A549 (cell line): Measurements from ENCODE around the gene PTPRE. TPM values are rescaled to one million over a fixed set of nuclear protein-coding genes. Genes with fewer than 3 reads are reported as not detected.

Source experiments
- ATAC-seq, 2 experiments: fragments of 200-7000 bp in 1 of 2; fragments of >200 bp in 1 of 2; cut with Nextera tagmentation in 1 of 2; cut with Tn5 transposase in 1 of 2; 3 replicates each; pipeline versions ENCODE4 v1.8.0 to v1.9.1; 2018 to 2020; ENCODE audit warnings: mild to moderate bottlenecking in 1 of 2, moderate library complexity in 1 of 2
- CTCF ChIA-PET: fragments of 300-600 bp; sonication (Branson Sonifier 250); formaldehyde crosslinking; extraction: SDS; loops from one replicate; lab custom pipeline; 2021; ENCODE audit warnings: antibody characterized with exemption, inconsistent platforms; lab: Yijun Ruan, JAX
- POLR2A ChIA-PET: fragments of 350-600 bp; formaldehyde crosslinking; extraction: SDS; loops from one replicate; lab custom pipeline; 2021; ENCODE audit warnings: antibody characterized with exemption, inconsistent platforms; lab: Yijun Ruan, JAX
- DNase-seq, 2 experiments: peaks; one replicate each; pipeline versions ENCODE4 v3.0.0 to v3.0.0-alpha.2; 2011 to 2016; ENCODE audit warnings: low read depth in 1 of 2, low spot score in 1 of 2
- FAIRE-seq: peaks from 2 replicates; lab custom pipeline; 2011; peaks lifted over from hg19 to GRCh38; lab: Jason Lieb, UNC
- H3K27ac ChIP-seq, 2 experiments: fragments of >200 bp; sonication (Bioruptor Twin); formaldehyde crosslinking; 3 replicates each; pipeline ENCODE4 v1.5.1; 2016 to 2017
- H3K4me1 ChIP-seq: fragments of >200 bp; sonication (Bioruptor Twin); formaldehyde crosslinking; 3 replicates; pipeline ENCODE4 v1.6.1; 2016
- H3K4me2 ChIP-seq: fragments of >200 bp; sonication (Bioruptor Twin); formaldehyde crosslinking; 3 replicates; pipeline ENCODE4 v1.6.1; 2016
- H3K4me3 ChIP-seq: fragments of >200 bp; sonication (Bioruptor Twin); formaldehyde crosslinking; 3 replicates; pipeline ENCODE4 v1.5.1; 2016
- H3K9me3 ChIP-seq: fragments of >200 bp; sonication (Bioruptor Twin); formaldehyde crosslinking; 3 replicates; pipeline ENCODE4 v1.6.1; 2016
- CBX8 ChIP-seq: fragments of 200-600 bp; sonication (generic); IDR thresholded peaks from 2 replicates; pipeline ENCODE4 v1.6.1; 2016
- CTCF ChIP-seq: fragments of >200 bp; sonication (Bioruptor Twin); formaldehyde crosslinking; IDR thresholded peaks from 3 replicates; pipeline ENCODE4 v1.5.1; 2016
- EHF ChIP-seq: fragments of 250-450 bp; sonication (Bioruptor Pico); IDR thresholded peaks from 2 replicates; pipeline ENCODE4 v1.5.0; 2020; ENCODE audit warnings: mild to moderate bottlenecking
- EHMT2 ChIP-seq: fragments of 200-600 bp; sonication (generic); IDR thresholded peaks from 2 replicates; pipeline ENCODE4 v1.6.1; 2016; ENCODE audit warnings: antibody characterized with exemption, low read depth, mild to moderate bottlenecking, moderate library complexity
- FOXS1 ChIP-seq: fragments of 250-450 bp; sonication (Bioruptor Pico); IDR thresholded peaks from 2 replicates; pipeline ENCODE4 v1.5.0; 2020; ENCODE audit warnings: mild to moderate bottlenecking, moderate library complexity
- GATA3 ChIP-seq: IDR thresholded peaks from 2 replicates; pipeline ENCODE4 v1.6.1; 2012; ENCODE audit warnings: borderline replicate concordance
- HDAC2 ChIP-seq: fragments of 200-600 bp; sonication (generic); IDR thresholded peaks from 2 replicates; pipeline ENCODE4 v1.6.1; 2016
- HOXA7 ChIP-seq: fragments of 250-450 bp; sonication (Bioruptor Pico); IDR thresholded peaks from 2 replicates; pipeline ENCODE4 v1.5.0; 2020; ENCODE audit warnings: mild to moderate bottlenecking, moderate library complexity
- HOXB13 ChIP-seq: fragments of 250-450 bp; sonication (Bioruptor Pico); IDR thresholded peaks from 2 replicates; pipeline ENCODE4 v1.5.0; 2020; ENCODE audit warnings: low read depth, mild to moderate bottlenecking, moderate library complexity
- JUNB ChIP-seq: fragments of >200 bp; sonication (Bioruptor Twin); formaldehyde crosslinking; IDR thresholded peaks from 2 replicates; pipeline ENCODE4 v1.6.1; 2016
- KDM1A ChIP-seq: fragments of 200-600 bp; sonication (generic); IDR thresholded peaks from 2 replicates; pipeline ENCODE4 v1.6.1; 2016; ENCODE audit warnings: low read depth, mild to moderate bottlenecking
- KDM5A ChIP-seq: fragments of 200-600 bp; sonication (generic); IDR thresholded peaks from 2 replicates; pipeline ENCODE4 v1.6.1; 2016; ENCODE audit warnings: antibody characterized with exemption, mild to moderate bottlenecking
- MAZ ChIP-seq: fragments of 150-350 bp; IDR thresholded peaks from 2 replicates; pipeline ENCODE4 v1.6.1; 2014; ENCODE audit warnings: antibody characterized with exemption, low read depth, low read length, borderline replicate concordance
- NFE2L2 ChIP-seq: fragments of 150-350 bp; conservative IDR thresholded peaks from 2 replicates; pipeline ENCODE4 v1.6.1; 2014; ENCODE audit warnings: low read length
- NPAS2 ChIP-seq: fragments of 250-450 bp; sonication (Bioruptor Pico); IDR thresholded peaks from 2 replicates; pipeline ENCODE4 v1.8.0; 2022; ENCODE audit warnings: mild to moderate bottlenecking, moderate library complexity, borderline replicate concordance
- PHF8 ChIP-seq: fragments of 200-600 bp; sonication (generic); IDR thresholded peaks from 2 replicates; pipeline ENCODE4 v1.6.1; 2016; ENCODE audit warnings: low read depth, mild to moderate bottlenecking, antibody characterized with exemption, moderate library complexity, borderline replicate concordance
- POLR2AphosphoS2 ChIP-seq: conservative IDR thresholded peaks from 2 replicates; pipeline ENCODE4 v1.6.1; 2012; ENCODE audit warnings: low read length, improper control_type of control experiment, inconsistent platforms
- RNF2 ChIP-seq: fragments of 200-600 bp; sonication (generic); IDR thresholded peaks from 2 replicates; pipeline ENCODE4 v1.6.1; 2016; ENCODE audit warnings: low read depth, mild to moderate bottlenecking, antibody characterized with exemption, moderate library complexity, borderline replicate concordance
- SMC3 ChIP-seq: fragments of >200 bp; sonication (Bioruptor Twin); formaldehyde crosslinking; IDR thresholded peaks from 3 replicates; pipeline ENCODE4 v1.6.1; 2018; ENCODE audit warnings: inconsistent platforms
- ZNF302 ChIP-seq: fragments of 250-450 bp; sonication (Bioruptor Pico); IDR thresholded peaks from 2 replicates; pipeline ENCODE4 v1.9.0; 2021; ENCODE audit warnings: inconsistent platforms, mild to moderate bottlenecking, moderate library complexity
- WGBS: methylation state at CpG from one replicate; pipeline ENCODE4 v1.1.6; 2017; ENCODE audit errors: missing lambda C conversion rate; 5-methylcytosine and 5-hydroxymethylcytosine counted together
- polyA plus RNA-seq, 4 experiments: library from polyadenylated mRNA; depleted of rRNA in 3 of 4; stranded (reverse); fragments of >200 nt; fragmentation: RNase III in 1 of 4; extraction: RNeasy Plus Mini Kit Qiagen cat#74134 plus additional on column Dnase treatment in 1 of 4; gene quantifications; 2 replicates in 3 of 4; 3 replicates in 1 of 4; pipeline ENCODE4 v1.2.3, GENCODE V29; 2011 to 2017
- TF ChIP-seq, protein P1 (sequence below): fragments of 450-650 bp; IDR thresholded peaks from 2 replicates; pipeline ENCODE4 v1.6.1; 2014; ENCODE audit warnings: antibody characterized with exemption
- TF ChIP-seq, protein P2 (sequence below): fragments of >200 bp; sonication (Bioruptor Twin); formaldehyde crosslinking; IDR thresholded peaks from 3 replicates; pipeline ENCODE4 v1.6.1; 2016
- TF ChIP-seq, protein P3 (sequence below): IDR thresholded peaks from 2 replicates; pipeline ENCODE4 v1.6.1; 2012
- TF ChIP-seq, protein P4 (sequence below): IDR thresholded peaks from 2 replicates; pipeline ENCODE4 v1.6.1; 2012; ENCODE audit warnings: low read depth, borderline replicate concordance

PTPRE gene
- polyA plus RNA-seq, 2 of the 4 experiments (the other 2 are of a cell fraction) = 0.31 to 1.5 TPM

- H3K27ac ChIP-seq = no peak overlapping the region
- no peak for FAIRE-seq
- H3K4me2 ChIP-seq = no peak overlapping the region
- no peak for DNase-seq
- TF ChIP-seq NPAS2 (CRISPR knock-in tag) (no peak), EHF (CRISPR knock-in tag) (no peak)
- H3K9me3 ChIP-seq = no peaks in the 10 kb centered on the region
- CTCF ChIA-PET = interaction anchor here (0.9 to 1.5 kb wide), 3 partner anchors 11 to 134 kb away, joined by 3 to 5 read pairs (median 4); partner anchors contain the start of gene PTPRE
- WGBS = 45% methylated on average over 5 of the region's 8 CpGs
- ATAC-seq = no peak
- H3K4me1 ChIP-seq = peaks cover 8% of the 10 kb centered on the region; the same call in 1 of the 3 replicates
- H3K4me3 ChIP-seq = no peak overlapping the region
- POLR2A ChIA-PET = no interaction called here
Measured at GRCh38 chr10:128040681-128041080, 133.8 kb downstream of the PTPRE start.

- no peak overlapping the region for H3K27ac ChIP-seq
- CTCF ChIA-PET = no interaction called here
- FAIRE-seq (no peak), DNase-seq (no peak), ATAC-seq (no peak)
- H3K4me2 ChIP-seq = no peak overlapping the region
- H3K4me3 ChIP-seq = no peak overlapping the region
- TF ChIP-seq MAZ (no peak), KDM1A (no peak), CBX8 (no peak), ZNF302 (CRISPR knock-in tag) (no peak), NPAS2 (CRISPR knock-in tag) (no peak), GATA3 (no peak), HOXA7 (CRISPR knock-in tag) (no peak), CTCF (no peak), SMC3 (no peak), NFE2L2 (no peak)
- TF ChIP-seq, protein P1, sequence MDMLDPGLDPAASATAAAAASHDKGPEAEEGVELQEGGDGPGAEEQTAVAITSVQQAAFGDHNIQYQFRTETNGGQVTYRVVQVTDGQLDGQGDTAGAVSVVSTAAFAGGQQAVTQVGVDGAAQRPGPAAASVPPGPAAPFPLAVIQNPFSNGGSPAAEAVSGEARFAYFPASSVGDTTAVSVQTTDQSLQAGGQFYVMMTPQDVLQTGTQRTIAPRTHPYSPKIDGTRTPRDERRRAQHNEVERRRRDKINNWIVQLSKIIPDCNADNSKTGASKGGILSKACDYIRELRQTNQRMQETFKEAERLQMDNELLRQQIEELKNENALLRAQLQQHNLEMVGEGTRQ = no peak
- TF ChIP-seq, protein P2, sequence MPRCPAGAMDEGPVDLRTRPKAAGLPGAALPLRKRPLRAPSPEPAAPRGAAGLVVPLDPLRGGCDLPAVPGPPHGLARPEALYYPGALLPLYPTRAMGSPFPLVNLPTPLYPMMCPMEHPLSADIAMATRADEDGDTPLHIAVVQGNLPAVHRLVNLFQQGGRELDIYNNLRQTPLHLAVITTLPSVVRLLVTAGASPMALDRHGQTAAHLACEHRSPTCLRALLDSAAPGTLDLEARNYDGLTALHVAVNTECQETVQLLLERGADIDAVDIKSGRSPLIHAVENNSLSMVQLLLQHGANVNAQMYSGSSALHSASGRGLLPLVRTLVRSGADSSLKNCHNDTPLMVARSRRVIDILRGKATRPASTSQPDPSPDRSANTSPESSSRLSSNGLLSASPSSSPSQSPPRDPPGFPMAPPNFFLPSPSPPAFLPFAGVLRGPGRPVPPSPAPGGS = no peak
- TF ChIP-seq, protein P3, sequence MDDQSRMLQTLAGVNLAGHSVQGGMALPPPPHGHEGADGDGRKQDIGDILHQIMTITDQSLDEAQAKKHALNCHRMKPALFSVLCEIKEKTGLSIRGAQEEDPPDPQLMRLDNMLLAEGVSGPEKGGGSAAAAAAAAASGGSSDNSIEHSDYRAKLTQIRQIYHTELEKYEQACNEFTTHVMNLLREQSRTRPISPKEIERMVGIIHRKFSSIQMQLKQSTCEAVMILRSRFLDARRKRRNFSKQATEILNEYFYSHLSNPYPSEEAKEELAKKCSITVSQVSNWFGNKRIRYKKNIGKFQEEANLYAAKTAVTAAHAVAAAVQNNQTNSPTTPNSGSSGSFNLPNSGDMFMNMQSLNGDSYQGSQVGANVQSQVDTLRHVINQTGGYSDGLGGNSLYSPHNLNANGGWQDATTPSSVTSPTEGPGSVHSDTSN = no peak
- WGBS = 54% methylated on average over 17 of the region's 17 CpGs
- H3K9me3 ChIP-seq = no peaks in the 10 kb centered on the region
- H3K4me1 ChIP-seq = peaks cover 4% of the 10 kb centered on the region; the same call in 1 of the 3 replicates
- POLR2A ChIA-PET = no interaction called here
Measured at GRCh38 chr10:128042131-128042610, 135.3 kb downstream of the PTPRE start.

DNA sequence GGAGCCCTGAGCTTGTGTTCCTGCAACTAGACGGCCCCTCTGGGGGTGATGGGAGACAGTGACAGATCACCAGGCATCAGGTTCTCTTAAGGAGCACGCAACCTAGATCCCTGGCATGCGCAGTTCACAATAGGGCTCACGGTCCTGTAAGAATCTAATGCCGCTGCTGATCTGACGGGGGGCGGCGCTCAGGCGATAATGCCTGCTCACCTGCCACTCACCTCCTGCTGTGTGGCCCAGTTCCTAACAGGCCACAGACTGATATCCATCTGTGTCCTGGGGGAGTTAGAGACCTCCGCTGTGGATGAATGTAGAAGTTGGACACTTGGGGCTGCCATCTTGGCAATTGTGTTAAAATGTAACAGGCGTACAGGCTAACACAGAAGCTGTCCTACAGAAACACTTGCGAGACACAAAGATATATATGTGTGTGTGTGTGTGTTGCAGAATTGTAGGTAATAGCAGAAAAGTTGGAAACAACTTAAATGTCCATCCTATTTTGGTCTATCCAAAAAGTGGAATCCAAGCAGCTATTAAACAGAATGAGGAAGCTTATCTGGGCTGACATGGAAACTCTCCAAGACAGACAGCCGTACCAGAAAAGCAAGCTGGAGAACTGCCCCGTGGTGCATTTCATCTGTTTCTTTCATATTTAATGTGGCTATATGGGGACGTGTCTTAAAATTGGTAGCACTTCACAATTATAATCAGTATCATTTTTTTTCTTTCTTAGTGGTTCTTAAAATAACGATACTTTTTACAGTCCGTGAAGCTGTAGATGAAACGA, 136.5 kb downstream of the PTPRE start:
- no peak overlapping the region for H3K27ac ChIP-seq
- no peak for DNase-seq
- no peaks in the 10 kb centered on the region for H3K9me3 ChIP-seq
- no peak for FAIRE-seq
- ATAC-seq = no peak
- ChIA-PET CTCF (interaction anchor here (1.1 to 1.5 kb wide), 3 partner anchors 15 to 40 kb away, joined by 3 read pairs; no protein-coding TSS in a partner anchor), POLR2A (no interaction called here)
- no peak overlapping the region for H3K4me2 ChIP-seq
- H3K4me3 ChIP-seq = no peak overlapping the region
- 65% methylated on average over 18 of the region's 18 CpGs for WGBS
- no peak for TF ChIP-seq FOXS1 (CRISPR knock-in tag)
- no peak for TF ChIP-seq NFE2L2
- no peak for TF ChIP-seq POLR2AphosphoS2
- no peak for TF ChIP-seq EHMT2
- no peak for TF ChIP-seq KDM5A
- TF ChIP-seq SMC3 = no peak
- no peak for TF ChIP-seq PHF8
- TF ChIP-seq, protein P4, sequence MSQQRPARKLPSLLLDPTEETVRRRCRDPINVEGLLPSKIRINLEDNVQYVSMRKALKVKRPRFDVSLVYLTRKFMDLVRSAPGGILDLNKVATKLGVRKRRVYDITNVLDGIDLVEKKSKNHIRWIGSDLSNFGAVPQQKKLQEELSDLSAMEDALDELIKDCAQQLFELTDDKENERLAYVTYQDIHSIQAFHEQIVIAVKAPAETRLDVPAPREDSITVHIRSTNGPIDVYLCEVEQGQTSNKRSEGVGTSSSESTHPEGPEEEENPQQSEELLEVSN = no peak
- TF ChIP-seq HDAC2 = no peak
- no peak for TF ChIP-seq JUNB
- TF ChIP-seq, protein P1 = no peak
- TF ChIP-seq HOXB13 (CRISPR knock-in tag) = no peak
- no peak for TF ChIP-seq RNF2
- no peaks in the 10 kb centered on the region for H3K4me1 ChIP-seq
